IMR-90 (cell line): Measurements from ENCODE around the gene CAMKMT. TPM values are rescaled to one million over a fixed set of nuclear protein-coding genes. Genes with fewer than 3 reads are reported as not detected.

Source experiments
- ATAC-seq: fragments of 200-7000 bp; cut with Tn5 transposase; 2 replicates; pipeline ENCODE4 v1.9.1; 2020; ENCODE audit warnings: low read depth, mild to moderate bottlenecking, moderate library complexity
- BruUV-seq: library from RNA; stranded (reverse); fragments of 400-500 nt; replicated peaks from 2 replicates; lab custom pipeline; 2021; lab: Mats Ljungman, UMichigan
- CTCF ChIA-PET: fragments of 300-600 bp; formaldehyde crosslinking; extraction: SDS; loops from one replicate; lab custom pipeline; 2021; ENCODE audit warnings: antibody characterized with exemption; lab: Yijun Ruan, JAX
- POLR2A ChIA-PET: fragments of 300-600 bp; sonication (Branson Sonifier 250); formaldehyde crosslinking; loops from one replicate; lab custom pipeline; 2022; ENCODE audit warnings: antibody characterized with exemption; ENCODE audit not compliant: unreplicated experiment; lab: Charles Lee
- DNase-seq: peaks from one replicate; pipeline ENCODE4 v3.0.0; 2013
- H2AFZ ChIP-seq: replicated peaks from 2 replicates; pipeline ENCODE3; 2013; ENCODE audit warnings: low read length, mild to moderate bottlenecking; ENCODE audit not compliant: poor library complexity
- H2AK5ac ChIP-seq: 2 replicates; pipeline ENCODE4 v1.6.1; 2013; ENCODE audit warnings: low read depth, low read length, inconsistent platforms
- H2AK9ac ChIP-seq: replicated peaks from 2 replicates; pipeline ENCODE3; 2013; ENCODE audit warnings: mild to moderate bottlenecking, low read depth, low read length, moderate library complexity; ENCODE audit not compliant: poor library complexity
- H2BK120ac ChIP-seq: 2 replicates; pipeline ENCODE4 v1.6.1; 2013; ENCODE audit warnings: low read depth, low read length, inconsistent platforms
- H2BK15ac ChIP-seq: 3 replicates; pipeline ENCODE4 v1.6.1; 2013; ENCODE audit warnings: low read depth, low read length, inconsistent platforms
- H2BK20ac ChIP-seq: 2 replicates; pipeline ENCODE4 v1.6.1; 2013; ENCODE audit warnings: low read depth, mild to moderate bottlenecking, inconsistent platforms, low read length, moderate library complexity
- H2BK5ac ChIP-seq: 2 replicates; pipeline ENCODE4 v1.6.1; 2013; ENCODE audit warnings: mild to moderate bottlenecking, low read depth, low read length, inconsistent platforms; ENCODE audit not compliant: poor library complexity, severe bottlenecking
- H3K14ac ChIP-seq: replicated peaks from 2 replicates; pipeline ENCODE4 v1.6.1; 2013; ENCODE audit warnings: low read depth, low read length, inconsistent platforms
- H3K18ac ChIP-seq: 2 replicates; pipeline ENCODE4 v1.6.1; 2013; ENCODE audit warnings: low read depth, low read length, control low read depth
- H3K23ac ChIP-seq: 2 replicates; pipeline ENCODE4 v1.6.1; 2013; ENCODE audit warnings: low read depth, low read length, inconsistent platforms
- H3K27ac ChIP-seq: 2 replicates; pipeline ENCODE4 v1.5.1; 2013; ENCODE audit warnings: mild to moderate bottlenecking, control low read depth, low read length; ENCODE audit not compliant: insufficient read depth
- H3K27me3 ChIP-seq: 2 replicates; pipeline ENCODE4 v1.6.1; 2013; ENCODE audit warnings: low read length; ENCODE audit not compliant: control insufficient read depth, insufficient read depth
- H3K36me3 ChIP-seq: 2 replicates; pipeline ENCODE4 v1.6.1; 2013; ENCODE audit warnings: low read length, mixed read lengths; ENCODE audit not compliant: control insufficient read depth, insufficient read depth
- H3K4ac ChIP-seq: 2 replicates; pipeline ENCODE4 v1.6.1; 2013; ENCODE audit warnings: low read depth, low read length, inconsistent platforms
- H3K4me1 ChIP-seq: 2 replicates; pipeline ENCODE4 v1.6.1; 2013; ENCODE audit warnings: low read length, mixed read lengths; ENCODE audit not compliant: control insufficient read depth, insufficient read depth
- H3K4me2 ChIP-seq: 2 replicates; pipeline ENCODE4 v1.6.1; 2013; ENCODE audit warnings: low read depth, mild to moderate bottlenecking, control low read depth, low read length, moderate library complexity
- H3K4me3 ChIP-seq: 2 replicates; pipeline ENCODE4 v1.5.1; 2013; ENCODE audit warnings: low read depth, mild to moderate bottlenecking, control low read depth, low read length, moderate library complexity; ENCODE audit not compliant: insufficient read depth
- H3K56ac ChIP-seq: 2 replicates; pipeline ENCODE4 v1.6.1; 2013; ENCODE audit warnings: low read length, inconsistent platforms; ENCODE audit not compliant: insufficient read depth; ENCODE audit errors: extremely low read depth
- H3K79me1 ChIP-seq, 2 experiments: 2 replicates each; pipeline ENCODE4 v1.6.1; 2013; ENCODE audit warnings: low read length in 2 of 2, inconsistent platforms in 1 of 2, low read depth in 1 of 2
- H3K9ac ChIP-seq: 2 replicates; pipeline ENCODE4 v1.6.1; 2013; ENCODE audit warnings: low read depth, low read length, control low read depth
- H3K9me1 ChIP-seq: 2 replicates; pipeline ENCODE4 v1.6.1; 2013; ENCODE audit warnings: low read length, inconsistent platforms; ENCODE audit not compliant: insufficient read depth
- H3K9me3 ChIP-seq: 2 replicates; pipeline ENCODE4 v1.6.1; 2013; ENCODE audit warnings: low read length; ENCODE audit not compliant: control insufficient read depth, insufficient read depth
- H4K20me1 ChIP-seq: 2 replicates; pipeline ENCODE4 v1.6.1; 2013; ENCODE audit warnings: low read length, inconsistent platforms; ENCODE audit not compliant: insufficient read depth
- H4K5ac ChIP-seq: 2 replicates; pipeline ENCODE4 v1.6.1; 2013; ENCODE audit warnings: mild to moderate bottlenecking, low read depth, low read length, control low read depth
- H4K8ac ChIP-seq, 2 experiments: 2 replicates each; pipeline ENCODE4 v1.6.1; 2013; ENCODE audit warnings: low read depth in 2 of 2, low read length in 2 of 2, control low read depth in 1 of 2, inconsistent platforms in 1 of 2
- H4K91ac ChIP-seq: 2 replicates; pipeline ENCODE4 v1.6.1; 2013; ENCODE audit warnings: low read depth, low read length, inconsistent platforms; ENCODE audit not compliant: insufficient read depth
- BHLHE40 ChIP-seq: fragments of 150-350 bp; IDR thresholded peaks from 2 replicates; pipeline ENCODE4 v1.6.1; 2016; ENCODE audit warnings: mild to moderate bottlenecking, low read depth, low read length
- CEBPB ChIP-seq: IDR thresholded peaks from 2 replicates; pipeline ENCODE4 v1.6.1; 2012; ENCODE audit warnings: low read depth, low read length, improper control_type of control experiment
- CHD1 ChIP-seq: IDR thresholded peaks from 2 replicates; pipeline ENCODE4 v1.6.1; 2012; ENCODE audit warnings: low read depth, low read length, improper control_type of control experiment
- CTCF ChIP-seq: conservative IDR thresholded peaks from 2 replicates; pipeline ENCODE4 v1.5.1; 2012; ENCODE audit warnings: mild to moderate bottlenecking, low read depth, low read length, improper control_type of control experiment
- ELK1 ChIP-seq: fragments of 150-350 bp; IDR thresholded peaks from 2 replicates; pipeline ENCODE4 v1.6.1; 2016; ENCODE audit warnings: low read depth, mild to moderate bottlenecking, low read length, moderate library complexity, borderline replicate concordance
- FOS ChIP-seq: fragments of 150-350 bp; IDR thresholded peaks from 2 replicates; pipeline ENCODE4 v1.6.1; 2016; ENCODE audit warnings: low read depth, low read length
- MAFK ChIP-seq: IDR thresholded peaks from 2 replicates; pipeline ENCODE4 v1.6.1; 2012; ENCODE audit warnings: low read depth, low read length, improper control_type of control experiment
- MAZ ChIP-seq: IDR thresholded peaks from 2 replicates; pipeline ENCODE4 v1.6.1; 2012; ENCODE audit warnings: low read depth, mild to moderate bottlenecking, low read length, improper control_type of control experiment, moderate library complexity, borderline replicate concordance
- MXI1 ChIP-seq: IDR thresholded peaks from 2 replicates; pipeline ENCODE4 v1.6.1; 2012; ENCODE audit warnings: low read depth, mild to moderate bottlenecking, low read length, moderate library complexity, borderline replicate concordance
- NFE2L2 ChIP-seq: fragments of 150-350 bp; IDR thresholded peaks from 2 replicates; pipeline ENCODE4 v1.6.1; 2016; ENCODE audit warnings: low read depth, mild to moderate bottlenecking, low read length
- POLR2A ChIP-seq: IDR thresholded peaks from 2 replicates; pipeline ENCODE4 v1.6.1; 2012; ENCODE audit warnings: mild to moderate bottlenecking, low read depth, low read length
- RAD21 ChIP-seq: IDR thresholded peaks from 2 replicates; pipeline ENCODE4 v1.6.1; 2012; ENCODE audit warnings: low read length, improper control_type of control experiment
- RCOR1 ChIP-seq: IDR thresholded peaks from 2 replicates; pipeline ENCODE4 v1.6.1; 2012; ENCODE audit warnings: mild to moderate bottlenecking, low read length, improper control_type of control experiment; ENCODE audit not compliant: insufficient replicate concordance
- RFX5 ChIP-seq: IDR thresholded peaks from 2 replicates; pipeline ENCODE4 v1.8.0; 2012; ENCODE audit warnings: low read depth, mild to moderate bottlenecking, low read length, moderate library complexity
- SMC3 ChIP-seq: fragments of 150-350 bp; IDR thresholded peaks from 2 replicates; pipeline ENCODE4 v1.6.1; 2016; ENCODE audit warnings: low read depth, mild to moderate bottlenecking, antibody characterized with exemption, low read length, moderate library complexity
- USF2 ChIP-seq: fragments of 150-350 bp; IDR thresholded peaks from 2 replicates; pipeline ENCODE4 v1.6.1; 2017; ENCODE audit warnings: mild to moderate bottlenecking, antibody characterized with exemption, low read length, low read depth
- dilution Hi-C: fragments of 300-500 bp; cut with HindIII; formaldehyde crosslinking; loops from one replicate; pipeline ENCODE4 v1.14.3; 2018; ENCODE audit warnings: low sequenced_read_pairs; ENCODE audit not compliant: unreplicated experiment
- in situ Hi-C: fragments of 300-500 bp; cut with MboI; formaldehyde crosslinking; loops from 3 replicates; pipeline ENCODE4 v1.14.3; 2019; ENCODE audit warnings: low sequenced_read_pairs, inconsistent platforms, mixed read lengths
- intact Hi-C: fragments of 100-400 bp; cut with micrococcal nuclease; formaldehyde crosslinking; loops from 2 replicates; pipeline ENCODE4 v1.10.0; 2022
- polyA plus RNA-seq, 3 experiments: library from polyadenylated mRNA; depleted of rRNA; stranded (reverse); fragments of >200 nt; gene quantifications; 2 replicates each; pipeline ENCODE4 v1.2.3, GENCODE V29; 2012; ENCODE audit warnings: low replicate concordance in 1 of 3
- total RNA-seq: library from RNA; depleted of rRNA; stranded (reverse); fragments of >200 nt; gene quantifications from 2 replicates; pipeline ENCODE4 v1.2.3, GENCODE V29; 2012

Gene CAMKMT
- total and polyA plus RNA-seq, 2 of the 4 experiments (the other 2 are of a cell fraction) = 4.4 to 6.8 TPM

GRCh38 chr2:44371445-44371844 is 9.7 kb downstream of the CAMKMT start:
- Histone ChIP-seq H2AK5ac (no peak overlapping the region), H3K36me3 (no peaks in the 10 kb centered on the region), H3K79me1 (no peaks in the 10 kb centered on the region; a peak in 1 of 4 replicates), H3K23ac (no peak overlapping the region), H4K5ac (no peak overlapping the region), H3K56ac (no peak overlapping the region), H3K9me1 (no peaks in the 10 kb centered on the region), H3K9me3 (no peaks in the 10 kb centered on the region), H3K4me2 (no peak overlapping the region), H4K20me1 (no peaks in the 10 kb centered on the region), H3K27me3 (no peaks in the 10 kb centered on the region), H3K27ac (no peak overlapping the region), H2BK20ac (no peak overlapping the region), H2AK9ac (no peak overlapping the region), H3K18ac (no peak overlapping the region), H3K14ac (no peak overlapping the region), H4K91ac (no peak overlapping the region), H2BK120ac (no peak overlapping the region), H2BK15ac (no peak overlapping the region), H3K4me1 (no peaks in the 10 kb centered on the region), H2AFZ (no peak overlapping the region), H3K4ac (no peak overlapping the region), H3K9ac (no peak overlapping the region), H2BK5ac (no peak overlapping the region), H4K8ac (no peak overlapping the region), H3K4me3 (no peak overlapping the region)
- intact Hi-C loops = no loop called here
- no TSS peak for BruUV-seq
- POLR2A ChIA-PET = interaction anchor here (0.7 kb wide), 1 partner anchor 91 kb away, joined by 3 read pairs; no protein-coding TSS in a partner anchor
- DNase-seq (no peak), ATAC-seq (no peak)
- in situ Hi-C loops = no loop called here
- dilution Hi-C loops = no loop called here
- TF ChIP-seq RCOR1 (no peak), ELK1 (no peak), SMC3 (no peak), MXI1 (no peak), NFE2L2 (no peak), MAFK (no peak), POLR2A (no peak), USF2 (no peak), CEBPB (no peak), BHLHE40 (no peak), FOS (no peak), CHD1 (no peak), RFX5 (no peak), MAZ (no peak), RAD21 (no peak), CTCF (no peak)
- CTCF ChIA-PET = no interaction called here
